K562 (cell line): ENCODE measurements around the gene INS. TPM values are rescaled to one million over a fixed set of nuclear protein-coding genes. Genes with fewer than 3 reads are reported as not detected.

Experiments
- ATAC-seq: fragments of 200-7000 bp; cut with Tn5 transposase; 3 replicates; pipeline ENCODE4 v1.9.1; 2020; ENCODE audit warnings: moderate library complexity
- BruUV-seq: library from RNA; stranded (reverse); fragments of 400-500 nt; replicated peaks from 2 replicates; lab custom pipeline; 2021; lab: Mats Ljungman, UMichigan
- CTCF ChIA-PET: fragments of 300-600 bp; formaldehyde crosslinking; extraction: SDS; loops from one replicate; lab custom pipeline; 2021; ENCODE audit warnings: low intra/inter-chr PET ratio; lab: Yijun Ruan, JAX
- POLR2A ChIA-PET: fragments of 300-600, 350-650 bp; sonication (Branson Sonifier 250); formaldehyde crosslinking; extraction: SDS; loops from one replicate; lab custom pipeline; 2021; ENCODE audit warnings: antibody characterized with exemption, inconsistent platforms; lab: Yijun Ruan, JAX
- DNase-seq, 4 experiments: peaks; one replicate each; pipeline versions ENCODE4 v3.0.0 to v3.0.0-alpha.2; 2011 to 2018; ENCODE audit warnings: low spot score in 3 of 4, mixed read lengths in 3 of 4; ENCODE audit errors: extremely low read depth in 1 of 4
- FAIRE-seq: peaks from 2 replicates; lab custom pipeline; 2011; peaks lifted over from hg19 to GRCh38; lab: Jason Lieb, UNC
- H2AFZ ChIP-seq: 2 replicates; pipeline ENCODE4 v1.6.0; 2011; ENCODE audit warnings: low read depth, low read length, control low read depth, inconsistent platforms
- H3K27ac ChIP-seq: fragments of 200-600 bp; 3 replicates; pipeline ENCODE4 v1.8.0; 2011; ENCODE audit warnings: low read depth, mild to moderate bottlenecking, control low read depth, inconsistent platforms, low read length, moderate library complexity, mixed read lengths; ENCODE audit errors: extremely low read depth
- H3K27me3 ChIP-seq, 2 experiments: fragments of 300-600 bp in 1 of 2; 2 replicates in 1 of 2; 3 replicates in 1 of 2; pipeline versions ENCODE4 v1.6.0 to v1.8.0; 2011; ENCODE audit warnings: inconsistent platforms in 2 of 2, low read length in 2 of 2, mild to moderate bottlenecking in 1 of 2, mixed read lengths in 1 of 2, moderate library complexity in 1 of 2; ENCODE audit not compliant: control insufficient read depth in 2 of 2, insufficient read depth in 2 of 2
- H3K36me3 ChIP-seq: fragments of 300-600 bp; 3 replicates; pipeline ENCODE4 v1.8.0; 2011; ENCODE audit warnings: mild to moderate bottlenecking, low read length, inconsistent platforms; ENCODE audit not compliant: control insufficient read depth, insufficient read depth
- H3K4me1 ChIP-seq, 2 experiments: fragments of 200-600 bp in 1 of 2; replicated peaks in 1 of 2; 2 replicates in 1 of 2; 3 replicates in 1 of 2; pipeline versions ENCODE4 v1.5.1 to v1.8.0; 2011; ENCODE audit warnings: inconsistent platforms in 2 of 2, low read length in 2 of 2, mild to moderate bottlenecking in 1 of 2, mixed read lengths in 1 of 2, moderate library complexity in 1 of 2; ENCODE audit not compliant: control insufficient read depth in 2 of 2, insufficient read depth in 2 of 2
- H3K4me2 ChIP-seq: 2 replicates; pipeline ENCODE4 v1.6.1; 2011; ENCODE audit warnings: low read length, control low read depth, inconsistent platforms, mixed read lengths; ENCODE audit not compliant: insufficient read depth
- H3K4me3 ChIP-seq: fragments of 200-600 bp; sonication (generic), shearing (Covaris generic); 2 replicates; pipeline ENCODE4 v1.5.1; 2016; ENCODE audit warnings: control low read depth, inconsistent platforms
- H3K79me2 ChIP-seq: fragments of 200-600 bp; 3 replicates; pipeline ENCODE4 v1.8.0; 2011; ENCODE audit warnings: low read length, inconsistent platforms; ENCODE audit not compliant: control insufficient read depth, insufficient read depth
- H3K9ac ChIP-seq, 2 experiments: 2 replicates each; pipeline versions ENCODE4 v1.6.0 to v1.6.1; 2011; ENCODE audit warnings: low read depth in 2 of 2, low read length in 2 of 2, control low read depth in 1 of 2, inconsistent platforms in 1 of 2, mild to moderate bottlenecking in 1 of 2, mixed read lengths in 1 of 2; ENCODE audit not compliant: insufficient read depth in 1 of 2
- H3K9me1 ChIP-seq: one replicate; pipeline ENCODE4 v1.6.0; 2011; ENCODE audit warnings: inconsistent platforms, mild to moderate bottlenecking, low read length, moderate library complexity; ENCODE audit not compliant: control insufficient read depth, insufficient read depth
- H3K9me3 ChIP-seq: replicated peaks from 2 replicates; pipeline ENCODE4 v1.5.1; 2011; ENCODE audit warnings: low read depth, low read length, inconsistent platforms; ENCODE audit not compliant: control insufficient read depth, insufficient read depth
- H4K20me1 ChIP-seq: replicated peaks from 2 replicates; pipeline ENCODE4 v1.6.1; 2011; ENCODE audit warnings: low read length, inconsistent platforms, mixed read lengths; ENCODE audit not compliant: control insufficient read depth, insufficient read depth
- CREBBP ChIP-seq: IDR thresholded peaks from one replicate; pipeline ENCODE4 v1.6.1; 2012; ENCODE audit warnings: low read depth, mild to moderate bottlenecking, control low read depth, inconsistent platforms, low read length
- ETV5 ChIP-seq: sonication (generic); formaldehyde crosslinking; IDR thresholded peaks from 2 replicates; pipeline ENCODE4 v1.4.0; 2020; ENCODE audit warnings: low read depth, mild to moderate bottlenecking, missing genetic modification reagents
- HNRNPL ChIP-seq: fragments of 200-400 bp; formaldehyde crosslinking; IDR thresholded peaks from 2 replicates; pipeline ENCODE4 v1.6.1; 2017; ENCODE audit warnings: low read depth, mild to moderate bottlenecking, low read length
- POU5F1 ChIP-seq: fragments of 150-350 bp; IDR thresholded peaks from 2 replicates; pipeline ENCODE4 v1.6.1; 2014; ENCODE audit warnings: borderline replicate concordance, low read length, low read depth, mild to moderate bottlenecking; ENCODE audit not compliant: partially characterized antibody
- SMARCE1 ChIP-seq: fragments of 450-650 bp; IDR thresholded peaks from 2 replicates; pipeline ENCODE4 v1.7.1; 2016; ENCODE audit warnings: mild to moderate bottlenecking
- ZNF24 ChIP-seq: fragments of 450-650 bp; IDR thresholded peaks from 2 replicates; pipeline ENCODE4 v1.6.1; 2016
- ZNF75A ChIP-seq: fragments of 450-650 bp; formaldehyde crosslinking; IDR thresholded peaks from 2 replicates; pipeline ENCODE4 v1.4.0; 2020; ENCODE audit warnings: mild to moderate bottlenecking
- WGBS: fragments of 100-300 bp; shearing (Covaris generic); methylation state at CpG from one replicate; pipeline ENCODE4 v1.1.6; 2016; ENCODE audit warnings: low coverage, mixed read lengths; ENCODE audit not compliant: insufficient coverage; ENCODE audit errors: missing lambda C conversion rate; 5-methylcytosine and 5-hydroxymethylcytosine counted together
- in situ Hi-C: fragments of 300-500 bp; cut with MboI; formaldehyde crosslinking; loops from 4 replicates; pipeline ENCODE4 v1.15.0; 2018; ENCODE audit warnings: inconsistent platforms, mixed read lengths
- intact Hi-C: fragments of 100-400 bp; cut with micrococcal nuclease; formaldehyde crosslinking; loops from 2 replicates; pipeline ENCODE4 v1.14.2; 2022
- polyA plus RNA-seq, 8 experiments: library from polyadenylated mRNA; depleted of rRNA in 4 of 8; stranded (reverse) in 5 of 8; unstranded in 3 of 8; fragments of >200 nt; fragmentation: Nextera tagmentation in 2 of 8; fragmentation: Illumina TruSeq in 1 of 8; extraction: Ambion mirVana in 2 of 8; extraction: Trizol in 1 of 8; gene quantifications; 2 replicates each; pipeline versions ENCODE4 v1.2.1 to v1.2.3, GENCODE V29; 2011 to 2014; ENCODE audit warnings: inconsistent platforms in 1 of 8, missing spikeins in 1 of 8
- total RNA-seq, 7 experiments: library from RNA; depleted of rRNA in 6 of 7; stranded (reverse); fragments of >200 nt in 6 of 7; fragmentation: Illumina TruSeq in 2 of 7; extraction: Trizol in 2 of 7; gene quantifications; 2 replicates each; pipeline versions ENCODE4 v1.2.1 to v1.2.3, GENCODE V29; 2011 to 2021; ENCODE audit warnings: low replicate concordance in 1 of 7
- TF ChIP-seq, protein P1 (sequence below): sonication (generic); formaldehyde crosslinking; IDR thresholded peaks from 2 replicates; pipeline ENCODE4 v1.8.1; 2023; ENCODE audit warnings: missing genetic modification reagents, mild to moderate bottlenecking, borderline replicate concordance
- TF ChIP-seq, protein P2 (sequence below): fragments of 450-650 bp; IDR thresholded peaks from 2 replicates; pipeline ENCODE4 v1.6.1; 2016; ENCODE audit warnings: low read depth, mild to moderate bottlenecking, moderate library complexity
- TF ChIP-seq, protein P3 (sequence below): fragments of 250-450 bp; sonication (Bioruptor Pico); IDR thresholded peaks from 2 replicates; pipeline ENCODE4 v1.4.0; 2020

Gene INS
- total and polyA plus RNA-seq, 9 of the 15 experiments (the other 6 are each of a cell fraction or from before 2014, with no cell fraction given): not detected

DNA sequence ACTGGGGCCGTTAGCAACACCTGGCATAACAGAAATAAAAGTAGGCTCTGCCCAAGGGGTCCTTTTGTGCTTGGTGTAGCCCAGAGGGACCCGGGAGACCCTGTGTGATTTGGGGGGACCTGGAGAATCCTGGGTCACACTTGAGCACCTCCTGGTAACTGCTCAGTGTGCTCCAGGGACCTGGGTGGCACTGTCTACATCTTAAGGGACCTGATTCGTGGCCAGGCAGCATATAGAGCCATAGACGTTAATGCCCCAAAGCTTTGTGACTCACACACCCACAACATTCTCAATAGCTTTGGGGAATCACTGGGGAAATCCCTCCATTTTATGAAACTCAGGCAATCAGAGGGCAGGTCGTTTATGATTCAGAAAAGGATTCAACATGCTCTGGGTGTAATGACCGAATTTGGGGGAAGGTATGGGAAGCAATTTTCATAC, 18.2 kb downstream of the INS start:
- Histone ChIP-seq H3K4me3 (no peak overlapping the region), H3K9me1 (no peaks in the 10 kb centered on the region), H3K27ac (no peak overlapping the region), H3K27me3 (peaks cover 4 to 47% of the 10 kb centered on the region in 2 experiments; a peak in 3 of 5 replicates), H3K9ac (no peak overlapping the region), H3K4me1 (peaks cover 0 to 11% of the 10 kb centered on the region in 2 experiments; a peak in 2 of 5 replicates), H3K79me2 (no peaks in the 10 kb centered on the region), H3K9me3 (no peaks in the 10 kb centered on the region), H4K20me1 (0 out of 2 replicates have a peak, but pooled peaks cover 4% of the 10 kb centered on the region), H3K36me3 (no peaks in the 10 kb centered on the region), H2AFZ (no peak overlapping the region), H3K4me2 (no peak overlapping the region)
- BruUV-seq: no TSS peak
- ATAC-seq (no peak), DNase-seq (no peak), FAIRE-seq (no peak)
- in situ Hi-C loops: no loop called here
- CTCF ChIA-PET: no interaction called here
- 0% methylated on average over 6 of the region's 6 CpGs for WGBS
- POLR2A ChIA-PET: no interaction called here
- intact Hi-C loops: no loop called here
- TF ChIP-seq SMARCE1 (no peak), ZNF75A (CRISPR knock-in tag) (no peak), POU5F1 (no peak), ZNF24 (no peak), CREBBP (no peak), HNRNPL (no peak), ETV5 (no peak)
- TF ChIP-seq, protein P1, sequence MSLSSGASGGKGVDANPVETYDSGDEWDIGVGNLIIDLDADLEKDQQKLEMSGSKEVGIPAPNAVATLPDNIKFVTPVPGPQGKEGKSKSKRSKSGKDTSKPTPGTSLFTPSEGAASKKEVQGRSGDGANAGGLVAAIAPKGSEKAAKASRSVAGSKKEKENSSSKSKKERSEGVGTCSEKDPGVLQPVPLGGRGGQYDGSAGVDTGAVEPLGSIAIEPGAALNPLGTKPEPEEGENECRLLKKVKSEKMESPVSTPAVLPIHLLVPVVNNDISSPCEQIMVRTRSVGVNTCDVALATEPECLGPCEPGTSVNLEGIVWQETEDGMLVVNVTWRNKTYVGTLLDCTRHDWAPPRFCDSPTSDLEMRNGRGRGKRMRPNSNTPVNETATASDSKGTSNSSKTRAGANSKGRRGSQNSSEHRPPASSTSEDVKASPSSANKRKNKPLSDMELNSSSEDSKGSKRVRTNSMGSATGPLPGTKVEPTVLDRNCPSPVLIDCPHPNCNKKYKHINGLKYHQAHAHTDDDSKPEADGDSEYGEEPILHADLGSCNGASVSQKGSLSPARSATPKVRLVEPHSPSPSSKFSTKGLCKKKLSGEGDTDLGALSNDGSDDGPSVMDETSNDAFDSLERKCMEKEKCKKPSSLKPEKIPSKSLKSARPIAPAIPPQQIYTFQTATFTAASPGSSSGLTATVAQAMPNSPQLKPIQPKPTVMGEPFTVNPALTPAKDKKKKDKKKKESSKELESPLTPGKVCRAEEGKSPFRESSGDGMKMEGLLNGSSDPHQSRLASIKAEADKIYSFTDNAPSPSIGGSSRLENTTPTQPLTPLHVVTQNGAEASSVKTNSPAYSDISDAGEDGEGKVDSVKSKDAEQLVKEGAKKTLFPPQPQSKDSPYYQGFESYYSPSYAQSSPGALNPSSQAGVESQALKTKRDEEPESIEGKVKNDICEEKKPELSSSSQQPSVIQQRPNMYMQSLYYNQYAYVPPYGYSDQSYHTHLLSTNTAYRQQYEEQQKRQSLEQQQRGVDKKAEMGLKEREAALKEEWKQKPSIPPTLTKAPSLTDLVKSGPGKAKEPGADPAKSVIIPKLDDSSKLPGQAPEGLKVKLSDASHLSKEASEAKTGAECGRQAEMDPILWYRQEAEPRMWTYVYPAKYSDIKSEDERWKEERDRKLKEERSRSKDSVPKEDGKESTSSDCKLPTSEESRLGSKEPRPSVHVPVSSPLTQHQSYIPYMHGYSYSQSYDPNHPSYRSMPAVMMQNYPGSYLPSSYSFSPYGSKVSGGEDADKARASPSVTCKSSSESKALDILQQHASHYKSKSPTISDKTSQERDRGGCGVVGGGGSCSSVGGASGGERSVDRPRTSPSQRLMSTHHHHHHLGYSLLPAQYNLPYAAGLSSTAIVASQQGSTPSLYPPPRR (CRISPR knock-in tag): no peak
- TF ChIP-seq, protein P2, sequence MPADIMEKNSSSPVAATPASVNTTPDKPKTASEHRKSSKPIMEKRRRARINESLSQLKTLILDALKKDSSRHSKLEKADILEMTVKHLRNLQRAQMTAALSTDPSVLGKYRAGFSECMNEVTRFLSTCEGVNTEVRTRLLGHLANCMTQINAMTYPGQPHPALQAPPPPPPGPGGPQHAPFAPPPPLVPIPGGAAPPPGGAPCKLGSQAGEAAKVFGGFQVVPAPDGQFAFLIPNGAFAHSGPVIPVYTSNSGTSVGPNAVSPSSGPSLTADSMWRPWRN: no peak
- TF ChIP-seq, protein P3, sequence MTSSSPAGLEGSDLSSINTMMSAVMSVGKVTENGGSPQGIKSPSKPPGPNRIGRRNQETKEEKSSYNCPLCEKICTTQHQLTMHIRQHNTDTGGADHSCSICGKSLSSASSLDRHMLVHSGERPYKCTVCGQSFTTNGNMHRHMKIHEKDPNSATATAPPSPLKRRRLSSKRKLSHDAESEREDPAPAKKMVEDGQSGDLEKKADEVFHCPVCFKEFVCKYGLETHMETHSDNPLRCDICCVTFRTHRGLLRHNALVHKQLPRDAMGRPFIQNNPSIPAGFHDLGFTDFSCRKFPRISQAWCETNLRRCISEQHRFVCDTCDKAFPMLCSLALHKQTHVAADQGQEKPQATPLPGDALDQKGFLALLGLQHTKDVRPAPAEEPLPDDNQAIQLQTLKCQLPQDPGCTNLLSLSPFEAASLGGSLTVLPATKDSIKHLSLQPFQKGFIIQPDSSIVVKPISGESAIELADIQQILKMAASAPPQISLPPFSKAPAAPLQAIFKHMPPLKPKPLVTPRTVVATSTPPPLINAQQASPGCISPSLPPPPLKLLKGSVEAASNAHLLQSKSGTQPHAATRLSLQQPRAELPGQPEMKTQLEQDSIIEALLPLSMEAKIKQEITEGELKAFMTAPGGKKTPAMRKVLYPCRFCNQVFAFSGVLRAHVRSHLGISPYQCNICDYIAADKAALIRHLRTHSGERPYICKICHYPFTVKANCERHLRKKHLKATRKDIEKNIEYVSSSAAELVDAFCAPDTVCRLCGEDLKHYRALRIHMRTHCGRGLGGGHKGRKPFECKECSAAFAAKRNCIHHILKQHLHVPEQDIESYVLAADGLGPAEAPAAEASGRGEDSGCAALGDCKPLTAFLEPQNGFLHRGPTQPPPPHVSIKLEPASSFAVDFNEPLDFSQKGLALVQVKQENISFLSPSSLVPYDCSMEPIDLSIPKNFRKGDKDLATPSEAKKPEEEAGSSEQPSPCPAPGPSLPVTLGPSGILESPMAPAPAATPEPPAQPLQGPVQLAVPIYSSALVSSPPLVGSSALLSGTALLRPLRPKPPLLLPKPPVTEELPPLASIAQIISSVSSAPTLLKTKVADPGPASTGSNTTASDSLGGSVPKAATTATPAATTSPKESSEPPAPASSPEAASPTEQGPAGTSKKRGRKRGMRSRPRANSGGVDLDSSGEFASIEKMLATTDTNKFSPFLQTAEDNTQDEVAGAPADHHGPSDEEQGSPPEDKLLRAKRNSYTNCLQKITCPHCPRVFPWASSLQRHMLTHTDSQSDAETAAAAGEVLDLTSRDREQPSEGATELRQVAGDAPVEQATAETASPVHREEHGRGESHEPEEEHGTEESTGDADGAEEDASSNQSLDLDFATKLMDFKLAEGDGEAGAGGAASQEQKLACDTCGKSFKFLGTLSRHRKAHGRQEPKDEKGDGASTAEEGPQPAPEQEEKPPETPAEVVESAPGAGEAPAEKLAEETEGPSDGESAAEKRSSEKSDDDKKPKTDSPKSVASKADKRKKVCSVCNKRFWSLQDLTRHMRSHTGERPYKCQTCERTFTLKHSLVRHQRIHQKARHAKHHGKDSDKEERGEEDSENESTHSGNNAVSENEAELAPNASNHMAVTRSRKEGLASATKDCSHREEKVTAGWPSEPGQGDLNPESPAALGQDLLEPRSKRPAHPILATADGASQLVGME (CRISPR knock-in tag): no peak
